Endothelial cell of umbilical vein (primary cell): ENCODE results near the gene CUL2. TPM values are rescaled to one million over a fixed set of nuclear protein-coding genes. Genes with fewer than 3 reads are reported as not detected.

Source experiments
- BruUV-seq: library from RNA; stranded (reverse); fragments of 400-500 nt; replicated peaks from 2 replicates; lab custom pipeline; 2021; lab: Mats Ljungman, UMichigan
- CTCF ChIA-PET: fragments of 300-600, 350-600 bp; sonication (Branson Sonifier 250); formaldehyde crosslinking; loops from one replicate; lab custom pipeline; 2021; ENCODE audit warnings: antibody characterized with exemption, inconsistent platforms; lab: Charles Lee
- POLR2A ChIA-PET: fragments of 300-600, 350-600 bp; sonication (Branson Sonifier 250); formaldehyde crosslinking; loops from one replicate; lab custom pipeline; 2021; ENCODE audit warnings: antibody characterized with exemption, inconsistent platforms; lab: Charles Lee
- DNase-seq: peaks from one replicate; pipeline ENCODE4 v3.0.0-alpha.2; 2011; ENCODE audit warnings: low read depth, low spot score
- FAIRE-seq: peaks from 2 replicates; lab custom pipeline; 2011; peaks lifted over from hg19 to GRCh38; lab: Jason Lieb, UNC
- H2AFZ ChIP-seq: 2 replicates; pipeline ENCODE4 v1.6.0; 2012; ENCODE audit warnings: low read depth, low read length, control low read depth, inconsistent platforms
- H3K27ac ChIP-seq: 2 replicates; pipeline ENCODE4 v1.5.1; 2011; ENCODE audit warnings: low read depth, mild to moderate bottlenecking, control low read depth, low read length, moderate library complexity; ENCODE audit not compliant: insufficient read depth
- H3K27me3 ChIP-seq, 2 experiments: 2 replicates each; pipeline versions ENCODE4 v1.6.0 to v1.6.1; 2011; ENCODE audit warnings: low read length in 2 of 2, mixed read lengths in 1 of 2; ENCODE audit not compliant: control insufficient read depth in 2 of 2, insufficient read depth in 2 of 2
- H3K36me3 ChIP-seq, 2 experiments: 2 replicates in 1 of 2; 3 replicates in 1 of 2; pipeline ENCODE4 v1.5.1; 2011; ENCODE audit warnings: low read length in 2 of 2, mild to moderate bottlenecking in 1 of 2, moderate library complexity in 1 of 2; ENCODE audit not compliant: control insufficient read depth in 2 of 2, insufficient read depth in 2 of 2; ENCODE audit errors: extremely low read depth in 1 of 2
- H3K4me1 ChIP-seq: 3 replicates; pipeline ENCODE4 v1.5.1; 2011; ENCODE audit warnings: mild to moderate bottlenecking, low read length; ENCODE audit not compliant: control insufficient read depth, insufficient read depth; ENCODE audit errors: extremely low read depth
- H3K4me2 ChIP-seq: 2 replicates; pipeline ENCODE4 v1.6.1; 2011; ENCODE audit warnings: low read length, control low read depth, mixed read lengths; ENCODE audit not compliant: insufficient read depth
- H3K4me3 ChIP-seq, 3 experiments: fragments of 200-600 bp in 1 of 3; sonication (generic), shearing (Covaris generic) in 1 of 3; replicated peaks in 1 of 3; 2 replicates each; pipeline ENCODE4 v1.5.1; 2011 to 2016; ENCODE audit warnings: control low read depth in 3 of 3, low read length in 3 of 3, mild to moderate bottlenecking in 2 of 3, inconsistent platforms in 1 of 3, low read depth in 1 of 3, moderate library complexity in 1 of 3; ENCODE audit not compliant: insufficient read depth in 1 of 3
- H3K79me2 ChIP-seq: 2 replicates; pipeline ENCODE4 v1.6.0; 2012; ENCODE audit warnings: low read length, inconsistent platforms; ENCODE audit not compliant: control insufficient read depth, insufficient read depth
- H3K9ac ChIP-seq: replicated peaks from 2 replicates; pipeline ENCODE3; 2011; ENCODE audit warnings: low read length, control low read depth; ENCODE audit not compliant: insufficient read depth; ENCODE audit errors: extremely low read depth
- H3K9me1 ChIP-seq: replicated peaks from 3 replicates; pipeline ENCODE4 v1.6.0; 2011; ENCODE audit warnings: mild to moderate bottlenecking, low read length; ENCODE audit not compliant: control insufficient read depth, insufficient read depth; ENCODE audit errors: extremely low read depth
- H3K9me3 ChIP-seq: replicated peaks from 2 replicates; pipeline ENCODE4 v1.5.1; 2012; ENCODE audit warnings: low read length, inconsistent platforms; ENCODE audit not compliant: control insufficient read depth, insufficient read depth
- H4K20me1 ChIP-seq: replicated peaks from 2 replicates; pipeline ENCODE3; 2011; ENCODE audit warnings: mild to moderate bottlenecking, low read length; ENCODE audit not compliant: control insufficient read depth, insufficient read depth; ENCODE audit errors: extremely low read depth
- GATA2 ChIP-seq: IDR thresholded peaks from 2 replicates; pipeline ENCODE4 v1.7.0; 2011; ENCODE audit warnings: low read depth, mild to moderate bottlenecking, moderate library complexity, mixed read lengths, low read length; ENCODE audit not compliant: insufficient read length, insufficient read depth
- MYC ChIP-seq: IDR thresholded peaks from one replicate; pipeline ENCODE4 v1.6.1; 2011; ENCODE audit warnings: mild to moderate bottlenecking, low read depth, low read length
- POLR2A ChIP-seq: IDR thresholded peaks from 2 replicates; pipeline ENCODE4 v1.6.1; 2012; ENCODE audit warnings: low read depth, mild to moderate bottlenecking, control low read depth, low read length
- POLR2AphosphoS5 ChIP-seq: IDR thresholded peaks from 2 replicates; pipeline ENCODE4 v1.6.1; 2012; ENCODE audit warnings: low read depth, mild to moderate bottlenecking, control low read depth, low read length, moderate library complexity; ENCODE audit not compliant: insufficient read depth
- dilution Hi-C: fragments of 300-500 bp; cut with MboI; formaldehyde crosslinking; loops from one replicate; pipeline ENCODE4 v1.15.0; 2019; ENCODE audit warnings: low sequenced_read_pairs; ENCODE audit not compliant: extremely low pct_ligation_motif_present
- intact Hi-C: fragments of 100-400 bp; cut with micrococcal nuclease; formaldehyde crosslinking; loops from one replicate; pipeline ENCODE4 v1.10.0; 2022
- microRNA-seq: library from miRNA; unstranded; fragments of <30 nt; microRNA quantifications from one replicate; pipeline ENCODE4 v1.2.0, GENCODE V29; 2021; ENCODE audit warnings: borderline number of aligned reads, borderline replicate concordance
- polyA plus RNA-seq, 4 experiments: library from polyadenylated mRNA; depleted of rRNA in 3 of 4; stranded (reverse) in 3 of 4; unstranded in 1 of 4; fragments of >200 nt; gene quantifications; 2 replicates each; pipeline versions ENCODE4 v1.2.1 to v1.2.3, GENCODE V29; 2011 to 2012; ENCODE audit warnings: missing spikeins in 1 of 4
- small RNA-seq: library from RNA; depleted of rRNA; stranded (forward); fragments of <200 nt; gene quantifications from one replicate; pipeline ENCODE3, GENCODE V24; 2012; ENCODE audit warnings: low replicate concordance, low read depth; ENCODE audit not compliant: insufficient read depth, insufficient read length
- total RNA-seq: library from RNA; stranded (reverse); gene quantifications from 2 replicates; pipeline ENCODE4 v1.2.3, GENCODE V29; 2021
- TF ChIP-seq, protein P1 (sequence below): IDR thresholded peaks from 2 replicates; pipeline ENCODE4 v1.6.1; 2011; ENCODE audit not compliant: insufficient read depth, insufficient read length
- TF ChIP-seq, protein P2 (sequence below), 2 donors: IDR thresholded peaks; 1 replicate in 1 of 2; 2 replicates in 1 of 2; pipeline ENCODE4 v1.5.1; 2011; ENCODE audit warnings: low read length in 2 of 2, mild to moderate bottlenecking in 2 of 2, moderate library complexity in 2 of 2, control low read depth in 1 of 2, inconsistent platforms in 1 of 2, low read depth in 1 of 2; ENCODE audit not compliant: insufficient read depth in 1 of 2; ENCODE audit errors: extremely low read depth in 1 of 2

The CUL2 gene
- total and polyA plus RNA-seq, 2 donors (not counting 3 experiments of a cell fraction or from before 2014, with no cell fraction given), result 11.6 to 45.3 TPM

DNA sequence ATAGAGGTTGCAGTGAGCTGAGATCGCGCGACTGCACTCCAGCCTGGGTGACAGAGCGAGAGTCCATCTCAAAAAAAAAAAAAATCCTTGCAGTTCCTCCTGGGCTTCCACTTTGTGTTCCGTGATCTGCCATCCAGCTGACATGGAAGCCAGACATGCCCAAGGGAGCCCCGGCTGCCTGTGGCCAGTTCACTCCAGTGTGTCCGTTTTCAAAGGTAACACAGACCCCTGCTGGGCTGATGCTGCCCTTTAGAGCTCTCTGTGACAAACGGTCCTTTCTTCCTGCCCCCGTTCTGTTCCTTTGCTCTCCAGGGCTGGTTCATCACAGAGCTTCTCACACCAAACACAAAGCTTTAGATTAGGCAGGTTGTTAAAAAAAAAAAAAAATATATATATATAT lies 130.8 kb downstream of the CUL2 start:
- Histone ChIP-seq H3K9ac (no peak overlapping the region), H3K4me3 (no peak overlapping the region), H2AFZ (no peak overlapping the region), H3K4me2 (no peak overlapping the region), H3K9me3 (no peaks in the 10 kb centered on the region), H3K27ac (no peak overlapping the region), H3K4me1 (no peaks in the 10 kb centered on the region), H3K9me1 (no peaks in the 10 kb centered on the region), H3K27me3 (no peaks in the 10 kb centered on the region), H4K20me1 (no peaks in the 10 kb centered on the region), H3K36me3 (no peaks in the 10 kb centered on the region), H3K79me2 (no peaks in the 10 kb centered on the region)
- DNase-seq (no peak), FAIRE-seq (no peak)
- intact Hi-C loops (loop anchor here (10.0 kb wide), 1 partner anchor 295 kb away; no protein-coding TSS in a partner anchor), dilution Hi-C loops (no loop called here)
- CTCF ChIA-PET, result interaction anchor here (0.6 to 3.0 kb wide), 6 partner anchors 22 to 304 kb away, joined by 3 to 15 read pairs (median 4); no protein-coding TSS in a partner anchor
- TF ChIP-seq, protein P1, sequence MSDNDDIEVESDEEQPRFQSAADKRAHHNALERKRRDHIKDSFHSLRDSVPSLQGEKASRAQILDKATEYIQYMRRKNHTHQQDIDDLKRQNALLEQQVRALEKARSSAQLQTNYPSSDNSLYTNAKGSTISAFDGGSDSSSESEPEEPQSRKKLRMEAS, result no peak
- TF ChIP-seq POLR2A (no peak), POLR2AphosphoS5 (no peak), GATA2 (no peak), MYC (no peak)
- TF ChIP-seq, protein P2, sequence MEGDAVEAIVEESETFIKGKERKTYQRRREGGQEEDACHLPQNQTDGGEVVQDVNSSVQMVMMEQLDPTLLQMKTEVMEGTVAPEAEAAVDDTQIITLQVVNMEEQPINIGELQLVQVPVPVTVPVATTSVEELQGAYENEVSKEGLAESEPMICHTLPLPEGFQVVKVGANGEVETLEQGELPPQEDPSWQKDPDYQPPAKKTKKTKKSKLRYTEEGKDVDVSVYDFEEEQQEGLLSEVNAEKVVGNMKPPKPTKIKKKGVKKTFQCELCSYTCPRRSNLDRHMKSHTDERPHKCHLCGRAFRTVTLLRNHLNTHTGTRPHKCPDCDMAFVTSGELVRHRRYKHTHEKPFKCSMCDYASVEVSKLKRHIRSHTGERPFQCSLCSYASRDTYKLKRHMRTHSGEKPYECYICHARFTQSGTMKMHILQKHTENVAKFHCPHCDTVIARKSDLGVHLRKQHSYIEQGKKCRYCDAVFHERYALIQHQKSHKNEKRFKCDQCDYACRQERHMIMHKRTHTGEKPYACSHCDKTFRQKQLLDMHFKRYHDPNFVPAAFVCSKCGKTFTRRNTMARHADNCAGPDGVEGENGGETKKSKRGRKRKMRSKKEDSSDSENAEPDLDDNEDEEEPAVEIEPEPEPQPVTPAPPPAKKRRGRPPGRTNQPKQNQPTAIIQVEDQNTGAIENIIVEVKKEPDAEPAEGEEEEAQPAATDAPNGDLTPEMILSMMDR (IDR thresholded peaks at IDR 0.05; ENCODE audit: extremely low read depth in 1 of 2, insufficient read depth in 1 of 2, low read depth in 1 of 2, low read length in 2 of 2), result no peak
- no TSS peak for BruUV-seq
- POLR2A ChIA-PET, result no interaction called here

Small RNAs within 50 kb of the gene (microRNA-seq; reads per million reads assigned to microRNA genes)
- 1.9 reads per million for gene MIR3611

Small RNAs within 50 kb of the gene (small RNA-seq; reads per million reads assigned to genes)
- not detected for gene MIR3611
- gene RNU7-77P, result not detected

Other genes with a start within 250 kb of the CUL2 start
- gene CREM, start 36.5 kb upstream of the CUL2 start, total RNA-seq, result 34.8 and 35.5 TPM in 2 replicates
- 34.8 and 39.8 TPM in 2 replicates for gene CREM, start 36.5 kb upstream of the CUL2 start, polyA plus RNA-seq
- gene CCNY, start 246.2 kb upstream of the CUL2 start, total RNA-seq, result 99.3 and 107 TPM in 2 replicates
- gene CCNY, start 246.2 kb upstream of the CUL2 start, polyA plus RNA-seq, result 38.9 and 61.5 TPM in 2 replicates